Thyroid gland (tissue), 4 donors: ENCODE results near the gene RNF144A. TPM values are rescaled to one million over a fixed set of nuclear protein-coding genes. Genes with fewer than 3 reads are reported as not detected.

Experiments used
- DNase-seq, 2 donors: peaks; one replicate each; pipeline ENCODE4 v3.0.0-alpha.2; 2019
- H3K27ac ChIP-seq, 3 donors: fragments of 200-600 bp; sonication (generic); 1 replicate in 2 of 3; 2 replicates in 1 of 3; pipeline ENCODE4 v1.5.1; 2016 to 2019; ENCODE audit warnings: mild to moderate bottlenecking in 1 of 3, moderate library complexity in 1 of 3
- H3K27me3 ChIP-seq: fragments of 200-600 bp; sonication (generic); one replicate; pipeline ENCODE4 v1.5.1; 2019
- H3K36me3 ChIP-seq, 2 donors: fragments of 200-600 bp; sonication (generic); one replicate each; pipeline ENCODE4 v1.5.1; 2016 to 2019
- H3K4me1 ChIP-seq, 2 donors: fragments of 200-600 bp; sonication (generic); one replicate each; pipeline ENCODE4 v1.5.1; 2017 to 2019
- H3K4me3 ChIP-seq, 3 donors: fragments of 200-600 bp; sonication (generic); replicated peaks in 1 of 3; 1 replicate in 2 of 3; 2 replicates in 1 of 3; pipeline ENCODE4 v1.5.1; 2016; ENCODE audit warnings: mild to moderate bottlenecking in 1 of 3
- H3K9me3 ChIP-seq: fragments of 200-600 bp; sonication (generic); one replicate; pipeline ENCODE4 v1.5.1; 2017
- CTCF ChIP-seq, 6 experiments: fragments of 200-600 bp in 3 of 6; fragments of 450-650 bp in 3 of 6; sonication (generic) in 3 of 6; IDR thresholded peaks; one replicate each; pipeline ENCODE4 v1.5.1; 2016 to 2019; ENCODE audit warnings: antibody characterized with exemption in 6 of 6, mild to moderate bottlenecking in 2 of 6, inconsistent platforms in 1 of 6, moderate library complexity in 1 of 6
- POLR2A ChIP-seq, 2 donors: fragments of 450-650 bp; IDR thresholded peaks; one replicate each; pipeline ENCODE4 v1.6.1; 2017; ENCODE audit warnings: antibody characterized with exemption in 2 of 2, mild to moderate bottlenecking in 2 of 2, moderate library complexity in 1 of 2
- WGBS, 2 donors: methylation state at CpG; one replicate each; pipeline ENCODE4 v1.1.5; 2017; 5-methylcytosine and 5-hydroxymethylcytosine counted together
- intact Hi-C: fragments of 100-400 bp; cut with DNase I; formaldehyde crosslinking; loops from one replicate; pipeline ENCODE4 v1.15.1; 2023
- total RNA-seq, 4 donors: library from RNA; depleted of rRNA; stranded (reverse); fragments of >200 nt; gene quantifications; one replicate each; pipeline ENCODE4 v1.2.3, GENCODE V29; 2016

The RNF144A gene
- total RNA-seq, 4 donors from 2014 or later: 8.0 to 12.2 (median 10.6) TPM

DNA sequence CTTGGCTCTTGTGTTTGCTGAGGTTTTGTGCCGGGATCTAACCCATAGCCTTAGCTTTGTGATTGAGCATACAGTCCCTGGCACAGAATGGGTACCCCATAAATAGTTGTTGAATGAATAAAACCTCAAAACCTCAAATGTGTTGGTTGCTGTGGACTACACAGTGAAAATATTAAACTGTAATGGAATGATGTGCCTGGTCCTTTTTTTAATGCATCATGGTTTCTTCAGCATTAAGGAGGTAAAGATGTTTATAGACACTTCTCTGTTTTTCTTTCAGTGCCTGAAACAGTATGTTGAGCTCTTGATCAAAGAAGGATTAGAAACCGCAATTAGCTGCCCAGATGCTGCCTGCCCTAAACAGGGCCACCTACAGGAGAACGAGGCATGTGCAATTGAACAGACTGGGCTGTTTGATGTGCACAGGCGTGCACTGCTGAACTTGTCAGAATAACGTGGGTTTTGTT lies 97.0 kb downstream of the RNF144A start:
- intact Hi-C loops: no loop called here
- Histone ChIP-seq H3K4me3 (no peak overlapping the region), H3K36me3 (no peaks in the 10 kb centered on the region), H3K9me3 (no peaks in the 10 kb centered on the region), H3K27me3 (no peaks in the 10 kb centered on the region), H3K4me1 (peaks cover 0 to 10% of the 10 kb centered on the region in 2 donors), H3K27ac (no peak overlapping the region)
- DNase-seq: no peak
- WGBS, 2 donors: 76 to 81% methylated on average over 5 of the region's 5 CpGs
- TF ChIP-seq CTCF (IDR thresholded peaks at IDR 0.05) (peak in 1 of 6 experiments; percentile 22), POLR2A (IDR thresholded peaks at IDR 0.05) (no peak)

DNA sequence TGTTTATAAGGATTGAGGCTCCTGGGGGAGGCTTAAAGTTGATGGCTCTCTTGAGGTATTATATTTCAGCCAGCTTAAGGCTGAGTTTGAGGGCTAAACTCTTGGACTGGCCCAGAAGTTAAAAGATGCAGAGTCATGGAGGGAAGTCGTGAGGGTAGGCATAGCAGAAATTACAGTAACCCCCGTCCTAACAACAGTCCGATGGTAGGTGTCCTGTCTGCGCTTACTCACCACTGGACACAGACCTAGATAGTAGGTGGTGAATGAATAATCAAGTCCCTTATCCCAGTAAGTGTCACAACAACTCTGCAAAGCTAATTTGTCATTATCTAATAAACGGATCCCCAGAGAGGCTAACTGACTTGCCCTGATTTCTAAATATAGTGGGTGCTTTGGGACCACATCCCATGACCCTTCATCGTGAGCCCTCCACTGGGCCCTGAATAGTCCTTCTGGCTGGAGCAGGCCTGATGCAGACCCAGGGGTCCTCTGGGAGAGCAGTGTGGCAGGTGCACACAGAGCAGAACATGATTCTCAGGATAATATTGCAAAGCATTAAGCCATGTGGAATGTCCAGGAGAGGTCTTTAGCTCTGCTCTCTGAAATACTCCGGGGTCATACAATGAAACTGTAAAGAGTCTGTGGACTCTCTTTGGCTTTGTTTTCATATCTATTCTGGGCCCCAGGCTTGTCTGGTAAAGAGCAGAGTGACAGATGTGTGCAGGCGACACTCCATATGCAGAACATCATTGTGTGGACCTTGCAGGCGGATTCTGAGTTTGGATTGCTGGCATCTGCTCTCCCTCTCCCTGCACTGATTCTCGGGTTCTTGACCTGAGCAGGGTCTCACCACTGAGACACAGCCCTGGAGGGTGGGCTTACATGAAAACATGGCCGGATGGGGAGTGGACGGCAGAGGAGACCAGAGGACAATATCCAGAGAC lies 98.1 kb downstream of the RNF144A start:
- TF ChIP-seq CTCF (IDR thresholded peaks at IDR 0.05) (no peak), POLR2A (IDR thresholded peaks at IDR 0.05) (no peak)
- Histone ChIP-seq H3K36me3 (no peaks in the 10 kb centered on the region), H3K27ac (no peak overlapping the region), H3K27me3 (no peaks in the 10 kb centered on the region), H3K4me1 (peaks cover 2 to 4% of the 10 kb centered on the region in 2 donors), H3K9me3 (no peaks in the 10 kb centered on the region), H3K4me3 (no peak overlapping the region)
- no peak for DNase-seq
- WGBS, 2 donors: 72 to 89% methylated on average over 11 to 12 of the region's 12 CpGs
- intact Hi-C loops: no loop called here

DNA sequence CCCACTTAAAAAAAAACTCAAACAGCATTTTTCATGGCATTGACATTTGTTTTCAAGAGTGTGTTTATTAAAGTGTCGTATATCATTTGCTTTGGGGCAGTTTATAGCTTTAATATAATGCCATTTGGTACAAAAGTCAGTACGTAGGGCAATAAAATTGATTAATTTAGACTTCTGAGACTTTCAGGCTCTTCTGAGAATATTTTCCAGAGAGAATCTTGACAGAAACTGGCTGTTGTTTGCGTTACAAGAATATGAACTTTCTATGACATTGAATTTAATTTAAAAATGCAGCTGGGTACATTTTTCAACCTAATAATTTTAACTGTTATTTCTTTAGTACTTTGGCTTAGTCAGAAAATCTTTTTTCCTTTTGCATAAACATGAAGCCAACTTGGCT lies 98.9 kb downstream of the RNF144A start:
- intact Hi-C loops: no loop called here
- Histone ChIP-seq H3K36me3 (no peaks in the 10 kb centered on the region), H3K4me1 (peaks cover 5 to 10% of the 10 kb centered on the region in 2 donors), H3K27ac (no peak overlapping the region), H3K4me3 (no peak overlapping the region), H3K27me3 (no peaks in the 10 kb centered on the region), H3K9me3 (no peaks in the 10 kb centered on the region)
- TF ChIP-seq POLR2A (IDR thresholded peaks at IDR 0.05) (no peak), CTCF (IDR thresholded peaks at IDR 0.05) (no peak)
- WGBS, 2 donors: 84 to 89% methylated on average over 3 of the region's 3 CpGs
- DNase-seq: no peak

DNA sequence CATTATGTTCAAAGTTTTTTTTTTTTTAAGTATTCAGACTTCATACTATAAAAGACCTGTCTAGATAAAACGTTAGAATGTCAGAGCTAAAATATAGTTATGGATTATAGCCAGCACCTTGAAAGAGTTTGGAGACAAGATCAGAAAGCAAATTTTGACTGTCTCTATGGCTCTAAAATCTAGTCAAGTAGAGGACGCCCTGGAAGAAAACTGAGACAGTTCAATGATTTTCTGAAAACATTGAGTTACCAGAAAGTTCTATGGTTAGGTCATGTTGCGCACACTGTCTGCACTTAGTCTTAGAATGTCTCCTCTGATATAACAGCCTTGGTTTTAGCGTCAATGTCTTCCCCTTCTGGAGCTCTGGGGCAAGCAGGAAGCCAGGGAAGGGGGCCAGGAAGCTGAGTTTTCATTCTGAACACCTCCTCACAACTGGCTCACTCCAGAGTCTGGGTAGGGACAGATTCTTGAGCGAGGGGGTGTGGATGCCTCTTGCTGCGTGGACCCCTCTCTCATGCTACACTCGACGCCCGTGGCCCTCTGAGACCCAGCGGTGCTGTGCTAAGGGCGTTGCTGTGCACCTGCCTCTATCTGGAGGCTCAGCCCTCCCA lies 99.5 kb downstream of the RNF144A start:
- peaks cover 5 to 10% of the 10 kb centered on the region in 2 donors for H3K4me1 ChIP-seq
- no peak overlapping the region for H3K4me3 ChIP-seq
- WGBS, 2 donors: 70 to 86% methylated on average over 9 to 11 of the region's 11 CpGs
- no peak for TF ChIP-seq POLR2A (IDR thresholded peaks at IDR 0.05)
- TF ChIP-seq CTCF (IDR thresholded peaks at IDR 0.05): no peak
- no peaks in the 10 kb centered on the region for H3K27me3 ChIP-seq
- H3K27ac ChIP-seq: no peak overlapping the region
- H3K9me3 ChIP-seq: no peaks in the 10 kb centered on the region
- intact Hi-C loops: no loop called here
- DNase-seq: no peak
- H3K36me3 ChIP-seq: no peaks in the 10 kb centered on the region
